Neutrophil (primary cell): ENCODE measurements around the gene LIMK2.
A peak's percentile ranks its signal among the peaks of the same experiment; 100 is the strongest.

Experiments used
- H3K27ac ChIP-seq: fragments of 200-600 bp; sonication (generic); 2 replicates; pipeline ENCODE4 v1.5.1; 2016; ENCODE audit warnings: mild to moderate bottlenecking, moderate library complexity
- H3K27me3 ChIP-seq: fragments of 200-600 bp; sonication (generic); 2 replicates; pipeline ENCODE4 v1.6.0; 2016; ENCODE audit warnings: mild to moderate bottlenecking
- H3K36me3 ChIP-seq: fragments of 200-600 bp; sonication (generic); 2 replicates; pipeline ENCODE4 v1.5.1; 2017
- H3K4me1 ChIP-seq, 2 experiments: fragments of 200-600 bp in 1 of 2; sonication (generic) in 1 of 2; 1 replicate in 1 of 2; 2 replicates in 1 of 2; pipeline versions ENCODE4 v1.5.1 to v1.6.1; 2013 to 2016; ENCODE audit warnings: low read depth in 1 of 2, low read length in 1 of 2, mild to moderate bottlenecking in 1 of 2, moderate library complexity in 1 of 2; ENCODE audit not compliant: control insufficient read depth in 1 of 2, insufficient read depth in 1 of 2
- H3K4me3 ChIP-seq, 2 experiments: fragments of 200-600 bp in 1 of 2; sonication (generic) in 1 of 2; 1 replicate in 1 of 2; 2 replicates in 1 of 2; pipeline ENCODE4 v1.5.1; 2013 to 2016; ENCODE audit warnings: low read depth in 1 of 2, low read length in 1 of 2, mild to moderate bottlenecking in 1 of 2, moderate library complexity in 1 of 2
- H3K9me3 ChIP-seq: fragments of 200-600 bp; sonication (generic); 2 replicates; pipeline ENCODE4 v1.5.1; 2016
- CTCF ChIP-seq: fragments of 200-600 bp; sonication (generic); IDR thresholded peaks from 2 replicates; pipeline ENCODE4 v1.5.1; 2016; ENCODE audit warnings: antibody characterized with exemption

LIMK2 gene

GRCh38 chr22:31290494-31291471 is 78.7 kb downstream of the LIMK2 start:
- Histone ChIP-seq H3K4me1 (peaks cover 50 to 52% of the 10 kb centered on the region in 2 experiments), H3K9me3 (no peaks in the 10 kb centered on the region), H3K36me3 (no peaks in the 10 kb centered on the region), H3K27me3 (peaks cover 37% of the 10 kb centered on the region), H3K4me3 (peak overlapping the region; percentile 87), H3K27ac (peak overlapping the region; percentile 99)
- TF ChIP-seq CTCF: no peak

GRCh38 chr22:31291481-31292235 is 79.6 kb downstream of the LIMK2 start:
- no peaks in the 10 kb centered on the region for H3K9me3 ChIP-seq
- peaks cover 43% of the 10 kb centered on the region for H3K27me3 ChIP-seq
- TF ChIP-seq CTCF: no peak
- peak overlapping the region; percentile 36 to 87 for H3K4me3 ChIP-seq
- H3K4me1 ChIP-seq: peaks cover 50% of the 10 kb centered on the region in 2 experiments
- peak overlapping the region; percentile 99 for H3K27ac ChIP-seq
- H3K36me3 ChIP-seq: no peaks in the 10 kb centered on the region

- H3K4me3 ChIP-seq: peak within 1 kb of the TSS; percentile 36 to 87
- TF ChIP-seq CTCF: no peak
- H3K36me3 ChIP-seq: no peaks in the 10 kb centered on the region
- no peaks in the 10 kb centered on the region for H3K9me3 ChIP-seq
- H3K27ac ChIP-seq: peak within 1 kb of the TSS; percentile 99
- H3K27me3 ChIP-seq: peaks cover 43% of the 10 kb centered on the region
- peaks cover 49 to 50% of the 10 kb centered on the region in 2 experiments for H3K4me1 ChIP-seq
Observed at GRCh38 chr22:31292236-31292989, 80.3 kb downstream of the LIMK2 start, which contains the start of gene PIK3IP1. Gene PIK3IP1, minus strand, starts transcription at chr22:31292488. Its CDS starts 144 bp downstream, at chr22:31292344.

GRCh38 chr22:31295360-31295759 is 83.3 kb downstream of the LIMK2 start:
- Histone ChIP-seq H3K9me3 (no peaks in the 10 kb centered on the region), H3K36me3 (no peaks in the 10 kb centered on the region), H3K4me3 (no peak overlapping the region), H3K27me3 (peaks cover 43% of the 10 kb centered on the region), H3K4me1 (peaks cover 21% of the 10 kb centered on the region in 2 experiments), H3K27ac (no peak overlapping the region)
- TF ChIP-seq CTCF: no peak
